Measurements from ENCODE around the gene GPC5.

GRCh38 chr13:91716436-91717065 lies 318.1 kb downstream of the GPC5 start:
- no peak for TF ChIP-seq CTCF (IDR thresholded peaks at IDR 0.05)
- no peak for TF ChIP-seq EP300 (IDR thresholded peaks at IDR 0.05)
- no peak for TF ChIP-seq POLR2A (IDR thresholded peaks at IDR 0.05)

All from ovary (tissue), 3 donors.